Thyroid gland (tissue), 4 donors: ENCODE results near the gene LONRF3. TPM values are rescaled to one million over a fixed set of nuclear protein-coding genes. Genes with fewer than 3 reads are reported as not detected.
A peak's percentile ranks its signal among the peaks of the same experiment; 100 is the strongest.

Experiments
- DNase-seq, 2 donors: peaks; one replicate each; pipeline ENCODE4 v3.0.0-alpha.2; 2019
- H3K27ac ChIP-seq, 3 donors: fragments of 200-600 bp; sonication (generic); 1 replicate in 2 of 3; 2 replicates in 1 of 3; pipeline ENCODE4 v1.5.1; 2016 to 2019; ENCODE audit warnings: mild to moderate bottlenecking in 1 of 3, moderate library complexity in 1 of 3
- H3K27me3 ChIP-seq: fragments of 200-600 bp; sonication (generic); one replicate; pipeline ENCODE4 v1.5.1; 2019
- H3K36me3 ChIP-seq, 2 donors: fragments of 200-600 bp; sonication (generic); one replicate each; pipeline ENCODE4 v1.5.1; 2016 to 2019
- H3K4me1 ChIP-seq, 2 donors: fragments of 200-600 bp; sonication (generic); one replicate each; pipeline ENCODE4 v1.5.1; 2017 to 2019
- H3K4me3 ChIP-seq, 3 donors: fragments of 200-600 bp; sonication (generic); replicated peaks in 1 of 3; 1 replicate in 2 of 3; 2 replicates in 1 of 3; pipeline ENCODE4 v1.5.1; 2016; ENCODE audit warnings: mild to moderate bottlenecking in 1 of 3
- H3K9me3 ChIP-seq: fragments of 200-600 bp; sonication (generic); one replicate; pipeline ENCODE4 v1.5.1; 2017
- POLR2A ChIP-seq, 2 donors: fragments of 450-650 bp; IDR thresholded peaks; one replicate each; pipeline ENCODE4 v1.6.1; 2017; ENCODE audit warnings: antibody characterized with exemption in 2 of 2, mild to moderate bottlenecking in 2 of 2, moderate library complexity in 1 of 2
- WGBS, 2 donors: methylation state at CpG; one replicate each; pipeline ENCODE4 v1.1.5; 2017; 5-methylcytosine and 5-hydroxymethylcytosine counted together
- intact Hi-C: fragments of 100-400 bp; cut with DNase I; formaldehyde crosslinking; loops from one replicate; pipeline ENCODE4 v1.15.1; 2023
- total RNA-seq, 4 donors: library from RNA; depleted of rRNA; stranded (reverse); fragments of >200 nt; gene quantifications; one replicate each; pipeline ENCODE4 v1.2.3, GENCODE V29; 2016
- TF ChIP-seq, protein P1 (sequence below), 6 experiments: fragments of 200-600 bp in 3 of 6; fragments of 450-650 bp in 3 of 6; sonication (generic) in 3 of 6; IDR thresholded peaks; one replicate each; pipeline ENCODE4 v1.5.1; 2016 to 2019; ENCODE audit warnings: antibody characterized with exemption in 6 of 6, mild to moderate bottlenecking in 2 of 6, inconsistent platforms in 1 of 6, moderate library complexity in 1 of 6

The LONRF3 gene
- total RNA-seq, 4 donors from 2014 or later, result 32.1 to 106 (median 51.9) TPM

DNA sequence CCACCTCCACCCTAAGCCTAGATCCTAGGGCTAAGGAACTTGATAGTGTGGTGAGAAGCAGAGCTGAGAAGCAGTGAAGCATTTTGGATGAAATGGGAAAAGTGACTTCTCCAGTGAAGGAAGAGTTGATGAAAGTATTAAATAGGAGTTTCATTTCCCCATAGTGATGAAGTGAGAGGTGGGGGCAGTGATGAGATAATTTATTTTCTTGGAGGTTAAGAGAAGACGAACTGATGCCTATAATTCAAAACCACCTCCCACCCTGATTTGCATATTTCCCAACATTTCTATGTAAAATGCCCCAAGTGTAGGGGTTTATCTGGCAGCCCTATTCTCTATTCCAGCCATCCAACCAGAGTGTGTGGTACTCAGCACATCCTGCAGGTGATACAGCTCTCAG, 6.3 kb downstream of the LONRF3 start:
- no peak overlapping the region for H3K27ac ChIP-seq
- H3K4me1 ChIP-seq, result peaks cover 6 to 23% of the 10 kb centered on the region in 2 donors
- H3K36me3 ChIP-seq, result peaks cover 0 to 9% of the 10 kb centered on the region in 2 donors
- WGBS, 2 donors, result 94% methylated on average over 1 of the region's 1 CpG
- DNase-seq, result no peak
- H3K9me3 ChIP-seq, result no peaks in the 10 kb centered on the region
- TF ChIP-seq POLR2A (IDR thresholded peaks at IDR 0.05), result no peak
- TF ChIP-seq, protein P1, sequence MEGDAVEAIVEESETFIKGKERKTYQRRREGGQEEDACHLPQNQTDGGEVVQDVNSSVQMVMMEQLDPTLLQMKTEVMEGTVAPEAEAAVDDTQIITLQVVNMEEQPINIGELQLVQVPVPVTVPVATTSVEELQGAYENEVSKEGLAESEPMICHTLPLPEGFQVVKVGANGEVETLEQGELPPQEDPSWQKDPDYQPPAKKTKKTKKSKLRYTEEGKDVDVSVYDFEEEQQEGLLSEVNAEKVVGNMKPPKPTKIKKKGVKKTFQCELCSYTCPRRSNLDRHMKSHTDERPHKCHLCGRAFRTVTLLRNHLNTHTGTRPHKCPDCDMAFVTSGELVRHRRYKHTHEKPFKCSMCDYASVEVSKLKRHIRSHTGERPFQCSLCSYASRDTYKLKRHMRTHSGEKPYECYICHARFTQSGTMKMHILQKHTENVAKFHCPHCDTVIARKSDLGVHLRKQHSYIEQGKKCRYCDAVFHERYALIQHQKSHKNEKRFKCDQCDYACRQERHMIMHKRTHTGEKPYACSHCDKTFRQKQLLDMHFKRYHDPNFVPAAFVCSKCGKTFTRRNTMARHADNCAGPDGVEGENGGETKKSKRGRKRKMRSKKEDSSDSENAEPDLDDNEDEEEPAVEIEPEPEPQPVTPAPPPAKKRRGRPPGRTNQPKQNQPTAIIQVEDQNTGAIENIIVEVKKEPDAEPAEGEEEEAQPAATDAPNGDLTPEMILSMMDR (IDR thresholded peaks at IDR 0.05), result no peak
- intact Hi-C loops, result loop anchor here (10.0 kb wide), 1 partner anchor 136 kb away; no protein-coding TSS in a partner anchor
- no peaks in the 10 kb centered on the region for H3K27me3 ChIP-seq
- no peak overlapping the region for H3K4me3 ChIP-seq

DNA sequence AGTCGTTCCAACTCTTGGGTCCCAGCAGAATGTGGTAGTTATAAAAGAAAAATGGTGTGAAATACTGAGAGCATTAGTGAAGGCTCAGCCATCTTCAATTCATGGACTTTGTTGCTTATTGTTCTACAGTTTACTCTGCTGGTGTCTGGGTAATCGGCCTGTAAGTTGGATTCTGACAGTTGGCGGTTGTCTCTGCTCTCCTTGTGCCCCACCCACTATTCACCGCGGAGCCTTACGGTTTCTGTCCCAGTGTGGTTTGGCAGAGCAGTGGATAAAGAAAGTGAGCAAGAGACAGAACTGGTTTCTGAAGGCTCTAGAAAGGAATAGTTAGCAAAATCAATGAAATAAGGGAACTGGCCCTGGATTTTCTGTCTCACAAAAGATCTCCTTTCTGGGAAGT, 9.1 kb downstream of the LONRF3 start:
- Histone ChIP-seq H3K27me3 (no peaks in the 10 kb centered on the region), H3K4me1 (peaks cover 6 to 18% of the 10 kb centered on the region in 2 donors), H3K9me3 (no peaks in the 10 kb centered on the region), H3K4me3 (no peak overlapping the region), H3K36me3 (peaks cover 7 to 9% of the 10 kb centered on the region in 2 donors), H3K27ac (peak overlapping the region in 1 of 3 donors; percentile 23)
- TF ChIP-seq POLR2A (IDR thresholded peaks at IDR 0.05), result no peak
- TF ChIP-seq, protein P1 (IDR thresholded peaks at IDR 0.05), result no peak
- 77 to 86% methylated on average over 6 of the region's 6 CpGs for WGBS, 2 donors
- DNase-seq, result no peak
- intact Hi-C loops, result loop anchor here (10.0 kb wide), 1 partner anchor 139 kb away; no protein-coding TSS in a partner anchor

DNA sequence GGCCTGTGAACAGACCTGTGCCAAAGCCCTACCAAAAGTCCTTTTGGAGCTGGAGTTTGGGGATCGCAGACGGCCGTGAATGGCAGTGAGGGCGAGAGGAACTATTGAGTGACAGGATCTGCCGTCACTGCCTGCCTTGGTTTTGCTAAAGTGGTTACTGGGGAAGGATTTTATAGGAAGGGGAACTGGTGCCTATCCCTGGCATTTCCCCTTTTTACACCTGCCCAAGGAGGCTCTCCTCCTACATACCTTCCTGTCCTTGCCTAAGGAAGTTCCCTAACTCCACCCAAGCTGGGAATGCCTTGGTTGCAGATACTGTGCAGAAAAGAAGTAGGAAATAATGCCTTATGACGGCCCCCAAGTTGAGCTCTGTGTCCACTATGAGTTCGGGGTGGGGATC, 14.5 kb downstream of the LONRF3 start:
- TF ChIP-seq, protein P1 (IDR thresholded peaks at IDR 0.05), result no peak
- TF ChIP-seq POLR2A (IDR thresholded peaks at IDR 0.05), result no peak
- no peak for DNase-seq
- intact Hi-C loops, result loop anchor here (10.0 kb wide), 1 partner anchor 144 kb away; no protein-coding TSS in a partner anchor
- H3K9me3 ChIP-seq, result no peaks in the 10 kb centered on the region
- H3K27me3 ChIP-seq, result no peaks in the 10 kb centered on the region
- peaks cover 6 to 29% of the 10 kb centered on the region in 2 donors for H3K4me1 ChIP-seq
- H3K4me3 ChIP-seq, result no peak overlapping the region
- peaks cover 0 to 10% of the 10 kb centered on the region in 2 donors for H3K36me3 ChIP-seq
- 91 to 98% methylated on average over 7 of the region's 7 CpGs for WGBS, 2 donors
- peak overlapping the region in 1 of 3 donors; percentile 22 for H3K27ac ChIP-seq

DNA sequence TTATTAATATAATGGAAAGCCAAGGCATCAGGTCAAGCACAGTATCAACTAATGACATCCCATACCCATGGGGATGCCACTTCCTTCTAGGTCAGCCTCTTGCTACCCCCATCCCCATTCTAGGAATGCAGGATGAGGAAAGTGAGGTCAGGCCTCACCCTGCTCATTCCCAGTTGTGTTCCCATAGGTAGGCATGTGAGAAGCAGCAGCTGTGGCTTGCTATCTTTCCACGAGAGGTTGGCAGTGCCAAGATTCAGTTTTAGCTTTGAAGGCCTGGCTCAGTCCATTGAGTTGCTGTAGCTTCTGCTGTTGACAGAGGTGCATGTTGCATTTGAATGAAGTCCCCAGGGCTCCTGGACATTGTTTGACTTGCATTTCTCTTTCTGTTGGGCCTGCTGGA, 15.5 kb downstream of the LONRF3 start:
- peaks cover 0 to 10% of the 10 kb centered on the region in 2 donors for H3K36me3 ChIP-seq
- 83% methylated on average over 1 of the region's 1 CpG; no CpG with 5 or more reads in 1 of the 2 donors for WGBS, 2 donors

More for the DNA sequence above, 15.5 kb downstream of the LONRF3 start:
- intact Hi-C loops, result loop anchor here (10.0 kb wide), 1 partner anchor 145 kb away; no protein-coding TSS in a partner anchor
- Histone ChIP-seq H3K27me3 (no peaks in the 10 kb centered on the region), H3K4me1 (peaks cover 5 to 20% of the 10 kb centered on the region in 2 donors), H3K4me3 (no peak overlapping the region), H3K9me3 (no peaks in the 10 kb centered on the region), H3K27ac (peak overlapping the region in 1 of 3 donors; percentile 15)
- DNase-seq, result no peak
- TF ChIP-seq, protein P1 (IDR thresholded peaks at IDR 0.05), result no peak
- TF ChIP-seq POLR2A (IDR thresholded peaks at IDR 0.05), result no peak
